A549 (cell line): Measurements from ENCODE around the gene MPDU1. TPM values are rescaled to one million over a fixed set of nuclear protein-coding genes. Genes with fewer than 3 reads are reported as not detected.

Experiments used
- polyA plus RNA-seq, 4 experiments: library from polyadenylated mRNA; depleted of rRNA in 3 of 4; stranded (reverse); fragments of >200 nt; fragmentation: RNase III in 1 of 4; extraction: RNeasy Plus Mini Kit Qiagen cat#74134 plus additional on column Dnase treatment in 1 of 4; gene quantifications; 2 replicates in 3 of 4; 3 replicates in 1 of 4; pipeline ENCODE4 v1.2.3, GENCODE V29; 2011 to 2017
- small RNA-seq, 6 experiments: library from RNA; depleted of rRNA; stranded (forward); fragments of <200 nt; gene quantifications; one replicate each; pipeline ENCODE3, GENCODE V24; 2012

MPDU1 gene
- polyA plus RNA-seq, 2 of the 4 experiments (the other 2 are of a cell fraction): 134 to 148 TPM

Small RNA genes within 50 kb of the gene (small RNA-seq; reads per million reads assigned to genes)
- 0 reads per million in 6 experiments for gene CD68
- gene RF00019: 0 reads per million in 6 experiments
- gene SNORA48: 0 reads per million in 6 experiments
- 0 reads per million in 6 experiments for gene SNORD10

Other genes starting within 250 kb of the MPDU1 start
- gene ACAP1, start 247.3 kb upstream of the MPDU1 start, polyA plus RNA-seq (2011; rRNA removed): 0.03 and 0.41 TPM in 2 replicates
- 1.3 to 2.1 TPM (median 1.4 TPM) in 3 replicates for gene ACAP1, start 247.3 kb upstream of the MPDU1 start, polyA plus RNA-seq (2017; fragmentation: RNase III; extraction: RNeasy Plus Mini Kit Qiagen cat#74134 plus additional on column Dnase treatment)
- gene KCTD11, start 231.7 kb upstream of the MPDU1 start, polyA plus RNA-seq (2011; rRNA removed): 6.1 and 7.0 TPM in 2 replicates
- 9.6 to 10.7 TPM (median 10.3 TPM) in 3 replicates for gene KCTD11, start 231.7 kb upstream of the MPDU1 start, polyA plus RNA-seq (2017; fragmentation: RNase III; extraction: RNeasy Plus Mini Kit Qiagen cat#74134 plus additional on column Dnase treatment)
- not detected in 2 replicates for gene TMEM95, start 228.7 kb upstream of the MPDU1 start, polyA plus RNA-seq (2011; rRNA removed)
- not detected in 3 replicates for gene TMEM95, start 228.7 kb upstream of the MPDU1 start, polyA plus RNA-seq (2017; fragmentation: RNase III; extraction: RNeasy Plus Mini Kit Qiagen cat#74134 plus additional on column Dnase treatment)
- gene TNK1, start 202.8 kb upstream of the MPDU1 start, polyA plus RNA-seq (2011; rRNA removed): 1.2 and 1.8 TPM in 2 replicates
- 2.1 to 2.4 TPM (median 2.2 TPM) in 3 replicates for gene TNK1, start 202.8 kb upstream of the MPDU1 start, polyA plus RNA-seq (2017; fragmentation: RNase III; extraction: RNeasy Plus Mini Kit Qiagen cat#74134 plus additional on column Dnase treatment)
- 11.0 and 13.7 TPM in 2 replicates for gene PLSCR3, start 189.3 kb upstream of the MPDU1 start, polyA plus RNA-seq (2011; rRNA removed)
- 27.5 to 33.4 TPM (median 29.6 TPM) in 3 replicates for gene PLSCR3, start 189.3 kb upstream of the MPDU1 start, polyA plus RNA-seq (2017; fragmentation: RNase III; extraction: RNeasy Plus Mini Kit Qiagen cat#74134 plus additional on column Dnase treatment)
- 127 and 210 TPM in 2 replicates for gene TMEM256, start 179.8 kb upstream of the MPDU1 start, polyA plus RNA-seq (2011; rRNA removed)
- gene TMEM256, start 179.8 kb upstream of the MPDU1 start, polyA plus RNA-seq (2017; fragmentation: RNase III; extraction: RNeasy Plus Mini Kit Qiagen cat#74134 plus additional on column Dnase treatment): 142 to 166 TPM (median 164 TPM) in 3 replicates
- gene NLGN2, start 176.0 kb upstream of the MPDU1 start, polyA plus RNA-seq (2011; rRNA removed): 4.1 and 6.9 TPM in 2 replicates
- gene NLGN2, start 176.0 kb upstream of the MPDU1 start, polyA plus RNA-seq (2017; fragmentation: RNase III; extraction: RNeasy Plus Mini Kit Qiagen cat#74134 plus additional on column Dnase treatment): 17.6 to 27.9 TPM (median 27.5 TPM) in 3 replicates
- gene SPEM1, start 163.5 kb upstream of the MPDU1 start, polyA plus RNA-seq (2011; rRNA removed): not detected in 2 replicates
- 0.09 to 0.13 TPM in 2 of 3 replicates, not detected in the other for gene SPEM1, start 163.5 kb upstream of the MPDU1 start, polyA plus RNA-seq (2017; fragmentation: RNase III; extraction: RNeasy Plus Mini Kit Qiagen cat#74134 plus additional on column Dnase treatment)
- gene SPEM2, start 158.2 kb upstream of the MPDU1 start, polyA plus RNA-seq (2011; rRNA removed): not detected in 2 replicates
- gene SPEM2, start 158.2 kb upstream of the MPDU1 start, polyA plus RNA-seq (2017; fragmentation: RNase III; extraction: RNeasy Plus Mini Kit Qiagen cat#74134 plus additional on column Dnase treatment): not detected in 3 replicates
- not detected in 2 replicates for gene SPEM3, start 155.0 kb upstream of the MPDU1 start, polyA plus RNA-seq (2011; rRNA removed)
- not detected in 3 replicates for gene SPEM3, start 155.0 kb upstream of the MPDU1 start, polyA plus RNA-seq (2017; fragmentation: RNase III; extraction: RNeasy Plus Mini Kit Qiagen cat#74134 plus additional on column Dnase treatment)
- gene TMEM102, start 148.4 kb upstream of the MPDU1 start, polyA plus RNA-seq (2011; rRNA removed): 4.4 and 4.9 TPM in 2 replicates
- gene TMEM102, start 148.4 kb upstream of the MPDU1 start, polyA plus RNA-seq (2017; fragmentation: RNase III; extraction: RNeasy Plus Mini Kit Qiagen cat#74134 plus additional on column Dnase treatment): 6.5 to 8.9 TPM (median 8.1 TPM) in 3 replicates
- 1.4 and 1.9 TPM in 2 replicates for gene FGF11, start 144.3 kb upstream of the MPDU1 start, polyA plus RNA-seq (2011; rRNA removed)
- gene FGF11, start 144.3 kb upstream of the MPDU1 start, polyA plus RNA-seq (2017; fragmentation: RNase III; extraction: RNeasy Plus Mini Kit Qiagen cat#74134 plus additional on column Dnase treatment): 1.1 to 1.8 TPM (median 1.5 TPM) in 3 replicates
- gene CHRNB1, start 138.8 kb upstream of the MPDU1 start, polyA plus RNA-seq (2011; rRNA removed): 6.5 and 6.9 TPM in 2 replicates
- gene CHRNB1, start 138.8 kb upstream of the MPDU1 start, polyA plus RNA-seq (2017; fragmentation: RNase III; extraction: RNeasy Plus Mini Kit Qiagen cat#74134 plus additional on column Dnase treatment): 6.2 to 8.4 TPM (median 8.0 TPM) in 3 replicates
- gene ZBTB4, start 104.2 kb upstream of the MPDU1 start, polyA plus RNA-seq (2011; rRNA removed): 14.4 and 18.2 TPM in 2 replicates
- 24.4 to 29.5 TPM (median 28.2 TPM) in 3 replicates for gene ZBTB4, start 104.2 kb upstream of the MPDU1 start, polyA plus RNA-seq (2017; fragmentation: RNase III; extraction: RNeasy Plus Mini Kit Qiagen cat#74134 plus additional on column Dnase treatment)
- gene SLC35G6, start 102.4 kb upstream of the MPDU1 start, polyA plus RNA-seq (2011; rRNA removed): not detected in 2 replicates
- not detected in 3 replicates for gene SLC35G6, start 102.4 kb upstream of the MPDU1 start, polyA plus RNA-seq (2017; fragmentation: RNase III; extraction: RNeasy Plus Mini Kit Qiagen cat#74134 plus additional on column Dnase treatment)
- 22.8 and 57.1 TPM in 2 replicates for gene POLR2A, start 99.5 kb upstream of the MPDU1 start, polyA plus RNA-seq (2011; rRNA removed)
- 65.6 to 69.6 TPM (median 67.4 TPM) in 3 replicates for gene POLR2A, start 99.5 kb upstream of the MPDU1 start, polyA plus RNA-seq (2017; fragmentation: RNase III; extraction: RNeasy Plus Mini Kit Qiagen cat#74134 plus additional on column Dnase treatment)
- 11.9 and 12.4 TPM in 2 replicates for gene TNFSF12, start 34.8 kb upstream of the MPDU1 start, polyA plus RNA-seq (2011; rRNA removed)
- gene TNFSF12, start 34.8 kb upstream of the MPDU1 start, polyA plus RNA-seq (2017; fragmentation: RNase III; extraction: RNeasy Plus Mini Kit Qiagen cat#74134 plus additional on column Dnase treatment): 7.9 to 9.9 TPM (median 9.7 TPM) in 3 replicates
- gene TNFSF13, start 25.1 kb upstream of the MPDU1 start, polyA plus RNA-seq (2011; rRNA removed): 1.0 TPM in 2 replicates
- 0.41 to 0.78 TPM (median 0.61 TPM) in 3 replicates for gene TNFSF13, start 25.1 kb upstream of the MPDU1 start, polyA plus RNA-seq (2017; fragmentation: RNase III; extraction: RNeasy Plus Mini Kit Qiagen cat#74134 plus additional on column Dnase treatment)
- 150 and 165 TPM in 2 replicates for gene SENP3, start 21.9 kb upstream of the MPDU1 start, polyA plus RNA-seq (2011; rRNA removed)
- gene SENP3, start 21.9 kb upstream of the MPDU1 start, polyA plus RNA-seq (2017; fragmentation: RNase III; extraction: RNeasy Plus Mini Kit Qiagen cat#74134 plus additional on column Dnase treatment): 104 to 119 TPM (median 114 TPM) in 3 replicates
- gene CD68, start 4.2 kb upstream of the MPDU1 start, polyA plus RNA-seq (2011; rRNA removed): 14.9 and 17.7 TPM in 2 replicates
- 6.5 to 11.6 TPM (median 9.8 TPM) in 3 replicates for gene CD68, start 4.2 kb upstream of the MPDU1 start, polyA plus RNA-seq (2017; fragmentation: RNase III; extraction: RNeasy Plus Mini Kit Qiagen cat#74134 plus additional on column Dnase treatment)
- 0.05 and 0.11 TPM in 2 replicates for gene SOX15, start 6.2 kb downstream of the MPDU1 start, polyA plus RNA-seq (2011; rRNA removed)
- 0.19 to 0.30 TPM (median 0.22 TPM) in 3 replicates for gene SOX15, start 6.2 kb downstream of the MPDU1 start, polyA plus RNA-seq (2017; fragmentation: RNase III; extraction: RNeasy Plus Mini Kit Qiagen cat#74134 plus additional on column Dnase treatment)
- 40.7 and 45.3 TPM in 2 replicates for gene FXR2, start 31.0 kb downstream of the MPDU1 start, polyA plus RNA-seq (2011; rRNA removed)
- 38.9 to 45.2 TPM (median 42.9 TPM) in 3 replicates for gene FXR2, start 31.0 kb downstream of the MPDU1 start, polyA plus RNA-seq (2017; fragmentation: RNase III; extraction: RNeasy Plus Mini Kit Qiagen cat#74134 plus additional on column Dnase treatment)
- gene SAT2, start 44.0 kb downstream of the MPDU1 start, polyA plus RNA-seq (2011; rRNA removed): 38.1 and 44.4 TPM in 2 replicates
- gene SAT2, start 44.0 kb downstream of the MPDU1 start, polyA plus RNA-seq (2017; fragmentation: RNase III; extraction: RNeasy Plus Mini Kit Qiagen cat#74134 plus additional on column Dnase treatment): 59.8 to 76.3 TPM (median 70.1 TPM) in 3 replicates
- 0.31 and 0.34 TPM in 2 replicates for gene SHBG, start 46.3 kb downstream of the MPDU1 start, polyA plus RNA-seq (2011; rRNA removed)
- gene SHBG, start 46.3 kb downstream of the MPDU1 start, polyA plus RNA-seq (2017; fragmentation: RNase III; extraction: RNeasy Plus Mini Kit Qiagen cat#74134 plus additional on column Dnase treatment): 0.37 to 0.63 TPM (median 0.50 TPM) in 3 replicates
- gene ATP1B2, start 67.1 kb downstream of the MPDU1 start, polyA plus RNA-seq (2011; rRNA removed): 0.16 and 0.20 TPM in 2 replicates
- 0.05 to 0.26 TPM (median 0.10 TPM) in 3 replicates for gene ATP1B2, start 67.1 kb downstream of the MPDU1 start, polyA plus RNA-seq (2017; fragmentation: RNase III; extraction: RNeasy Plus Mini Kit Qiagen cat#74134 plus additional on column Dnase treatment)
- gene TP53, start 103.6 kb downstream of the MPDU1 start, polyA plus RNA-seq (2011; rRNA removed): 65.9 and 80.1 TPM in 2 replicates
- 53.1 to 64.0 TPM (median 59.4 TPM) in 3 replicates for gene TP53, start 103.6 kb downstream of the MPDU1 start, polyA plus RNA-seq (2017; fragmentation: RNase III; extraction: RNeasy Plus Mini Kit Qiagen cat#74134 plus additional on column Dnase treatment)
- gene WRAP53, start 104.6 kb downstream of the MPDU1 start, polyA plus RNA-seq (2011; rRNA removed): 15.9 and 17.4 TPM in 2 replicates
- gene WRAP53, start 104.6 kb downstream of the MPDU1 start, polyA plus RNA-seq (2017; fragmentation: RNase III; extraction: RNeasy Plus Mini Kit Qiagen cat#74134 plus additional on column Dnase treatment): 33.8 to 34.0 TPM (median 33.9 TPM) in 3 replicates
- 1.9 and 2.1 TPM in 2 replicates for gene EFNB3, start 121.3 kb downstream of the MPDU1 start, polyA plus RNA-seq (2011; rRNA removed)
- 0.96 to 1.9 TPM (median 1.7 TPM) in 3 replicates for gene EFNB3, start 121.3 kb downstream of the MPDU1 start, polyA plus RNA-seq (2017; fragmentation: RNase III; extraction: RNeasy Plus Mini Kit Qiagen cat#74134 plus additional on column Dnase treatment)
- 0.08 TPM in 2 replicates for gene DNAH2, start 133.9 kb downstream of the MPDU1 start, polyA plus RNA-seq (2011; rRNA removed)
- 0.01 to 0.05 TPM (median 0.03 TPM) in 3 replicates for gene DNAH2, start 133.9 kb downstream of the MPDU1 start, polyA plus RNA-seq (2017; fragmentation: RNase III; extraction: RNeasy Plus Mini Kit Qiagen cat#74134 plus additional on column Dnase treatment)